ENCODE measurements around the gene PLXNA2. TPM values are rescaled to one million over a fixed set of nuclear protein-coding genes. Genes with fewer than 3 reads are reported as not detected.

Gene PLXNA2
- total RNA-seq, 1 donor from 2014 or later, result 0.82 TPM

- no peaks in the 10 kb centered on the region for H3K4me1 Mint-ChIP-seq
- no peak for TF ChIP-seq CTCF (IDR thresholded peaks at IDR 0.05)
- ATAC-seq (ENCODE audit: low read depth) (no peak), DNase-seq (no peak)
- ChIA-PET POLR2A (no interaction called here), CTCF (no interaction called here)
- intact Hi-C loops (cut with micrococcal nuclease), result no loop called here
- no peak overlapping the region for H3K4me3 Mint-ChIP-seq
- no peaks in the 10 kb centered on the region for H3K9me3 Mint-ChIP-seq
- no peak overlapping the region for H3K27ac Mint-ChIP-seq
- H3K27me3 Mint-ChIP-seq, result peaks cover 4% of the 10 kb centered on the region
- no peaks in the 10 kb centered on the region for H3K36me3 Mint-ChIP-seq (ENCODE audit: low read depth)
Measured at GRCh38 chr1:208107425-208108212, 136.6 kb downstream of the PLXNA2 start.

DNA sequence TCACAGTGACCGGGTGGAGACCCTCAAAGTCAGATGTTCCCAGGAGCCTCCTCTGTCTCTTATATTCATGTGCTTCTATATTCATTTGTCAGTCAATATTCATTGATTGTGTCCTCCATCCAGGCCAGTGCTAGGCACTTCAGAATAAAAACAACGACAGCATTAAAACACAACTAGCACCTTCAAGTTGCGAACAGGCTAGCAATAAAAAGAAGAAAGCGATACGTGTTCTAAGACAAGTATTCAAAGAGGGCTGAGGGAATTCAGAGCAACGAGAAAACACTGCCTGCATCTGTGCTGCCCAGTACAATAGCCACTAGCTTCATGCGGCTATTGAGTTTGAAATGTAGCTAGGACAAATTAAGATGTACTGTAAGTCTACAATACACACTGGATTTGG lies 138.0 kb downstream of the PLXNA2 start:
- ATAC-seq (ENCODE audit: low read depth), result no peak
- Mint-ChIP-seq H3K36me3 (ENCODE audit: low read depth) (no peaks in the 10 kb centered on the region), H3K9me3 (no peaks in the 10 kb centered on the region), H3K27ac (no peak overlapping the region), H3K4me1 (no peaks in the 10 kb centered on the region), H3K27me3 (peaks cover 8% of the 10 kb centered on the region), H3K4me3 (no peak overlapping the region)
- DNase-seq, result no peak
- intact Hi-C loops (cut with micrococcal nuclease), result no loop called here
- ChIA-PET CTCF (no interaction called here), POLR2A (no interaction called here)
- TF ChIP-seq CTCF (IDR thresholded peaks at IDR 0.05), result no peak

GRCh38 chr1:208105756-208106155 lies 138.4 kb downstream of the PLXNA2 start:
- Mint-ChIP-seq H3K9me3 (no peaks in the 10 kb centered on the region), H3K4me1 (no peaks in the 10 kb centered on the region), H3K4me3 (no peak overlapping the region), H3K27me3 (peaks cover 8% of the 10 kb centered on the region), H3K27ac (no peak overlapping the region), H3K36me3 (ENCODE audit: low read depth) (no peaks in the 10 kb centered on the region)
- ChIA-PET POLR2A (no interaction called here), CTCF (no interaction called here)
- ATAC-seq (ENCODE audit: low read depth) (no peak), DNase-seq (no peak)
- TF ChIP-seq CTCF (IDR thresholded peaks at IDR 0.05), result no peak
- intact Hi-C loops (cut with micrococcal nuclease), result no loop called here

DNA sequence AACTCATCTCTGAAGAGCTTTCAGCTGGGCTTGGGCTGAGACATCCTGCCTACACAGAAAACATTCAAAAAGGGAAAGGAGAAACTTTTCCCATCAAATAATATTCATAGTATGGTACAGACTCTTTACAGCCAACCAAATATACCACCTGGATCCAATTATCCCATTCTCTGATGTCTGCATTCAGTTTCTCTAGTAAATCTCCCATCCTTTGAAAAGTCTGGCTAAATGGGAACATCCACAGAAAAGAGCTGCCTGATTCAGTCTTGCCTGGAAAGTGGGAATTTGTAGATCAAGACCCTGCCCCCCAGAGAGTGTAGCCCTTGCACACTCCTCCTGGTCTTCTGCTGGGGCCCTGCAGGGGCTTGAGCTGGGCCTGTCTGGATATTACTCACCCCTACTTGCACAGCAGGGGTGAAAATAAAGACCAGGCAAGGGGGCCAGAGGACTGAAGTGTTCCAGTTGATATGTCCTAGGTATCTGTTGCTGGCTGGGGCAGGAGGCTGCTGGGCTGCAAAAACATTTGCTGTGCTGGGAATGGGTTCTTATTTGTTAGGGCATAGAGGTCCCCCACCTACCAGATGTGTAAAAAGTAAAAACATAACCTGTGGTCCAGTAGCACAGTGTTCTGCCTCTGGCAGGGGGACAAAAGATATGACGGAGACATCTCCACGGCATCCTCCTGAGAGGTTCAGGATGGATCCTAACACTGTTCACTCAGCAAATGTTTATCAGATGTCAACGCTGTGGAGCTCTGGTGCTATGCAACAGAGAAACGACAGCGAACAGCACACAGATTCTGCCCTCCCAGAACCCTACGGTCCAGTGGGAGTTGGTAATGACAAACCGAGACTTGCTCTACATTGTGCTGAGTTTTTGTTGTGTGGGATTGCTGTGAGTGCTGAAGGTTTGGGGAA lies 140.3 kb downstream of the PLXNA2 start:
- POLR2A ChIA-PET, result no interaction called here
- DNase-seq (no peak), ATAC-seq (ENCODE audit: low read depth) (no peak)
- intact Hi-C loops (cut with micrococcal nuclease), result no loop called here
- H3K9me3 Mint-ChIP-seq, result no peaks in the 10 kb centered on the region
- CTCF ChIA-PET, result interaction anchor here (1.1 kb wide), 1 partner anchor 12 kb away, joined by 3 read pairs; no protein-coding TSS in a partner anchor
- no peaks in the 10 kb centered on the region for H3K36me3 Mint-ChIP-seq (ENCODE audit: low read depth)
- H3K27ac Mint-ChIP-seq, result no peak overlapping the region
- TF ChIP-seq CTCF (IDR thresholded peaks at IDR 0.05), result no peak
- H3K4me1 Mint-ChIP-seq, result no peaks in the 10 kb centered on the region
- no peak overlapping the region for H3K4me3 Mint-ChIP-seq
- peaks cover 8% of the 10 kb centered on the region for H3K27me3 Mint-ChIP-seq

Data from activated B cell treated with CpG ODN at 0.5 μM for 24 hours (primary cell).